ENCODE results near the gene FGFBP1. TPM values are rescaled to one million over a fixed set of nuclear protein-coding genes. Genes with fewer than 3 reads are reported as not detected.

FGFBP1 gene
- total and polyA plus RNA-seq, 2 donors from 2014 or later: 1.2 to 6.9 TPM

DNA sequence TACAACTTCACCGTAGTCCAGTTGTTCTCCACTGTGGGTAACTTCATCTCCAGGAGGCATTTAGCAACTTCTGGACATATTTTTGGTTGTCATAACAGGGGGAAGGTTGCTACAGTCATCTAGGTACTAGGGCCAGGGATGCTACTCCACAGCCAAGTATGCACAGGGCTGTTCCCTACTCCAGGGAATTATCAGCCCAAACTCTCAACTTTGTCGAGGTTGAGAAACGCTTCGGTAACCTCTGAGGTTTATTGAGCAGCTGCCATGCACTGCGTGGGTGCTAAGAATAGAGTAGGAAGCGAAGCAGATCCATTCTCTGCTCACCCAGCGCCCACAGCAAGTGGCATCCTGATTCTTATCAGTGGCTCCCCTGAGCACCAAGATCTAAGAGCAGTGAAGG, 8.2 kb downstream of the FGFBP1 start:
- Histone ChIP-seq H3K27me3 (ENCODE audit: control insufficient read depth, insufficient read depth, low read length) (no peaks in the 10 kb centered on the region), H3K27ac (ENCODE audit: low read depth in 2 of 2, low read length in 2 of 2) (no peak overlapping the region), H3K4me3 (ENCODE audit: low read length in 3 of 3) (no peak overlapping the region), H3K9me3 (ENCODE audit: control insufficient read depth in 2 of 3, insufficient read depth in 1 of 3, low read length in 3 of 3) (no peaks in the 10 kb centered on the region), H3K9ac (ENCODE audit: low read length in 3 of 3) (no peak overlapping the region), H3K4me1 (ENCODE audit: control insufficient read depth in 2 of 3, insufficient read depth in 2 of 3, low read depth in 1 of 3, low read length in 3 of 3) (no peaks in the 10 kb centered on the region), H3K36me3 (ENCODE audit: control insufficient read depth in 2 of 3, insufficient read depth in 3 of 3, low read length in 3 of 3) (no peaks in the 10 kb centered on the region)
- TF ChIP-seq, protein P1, sequence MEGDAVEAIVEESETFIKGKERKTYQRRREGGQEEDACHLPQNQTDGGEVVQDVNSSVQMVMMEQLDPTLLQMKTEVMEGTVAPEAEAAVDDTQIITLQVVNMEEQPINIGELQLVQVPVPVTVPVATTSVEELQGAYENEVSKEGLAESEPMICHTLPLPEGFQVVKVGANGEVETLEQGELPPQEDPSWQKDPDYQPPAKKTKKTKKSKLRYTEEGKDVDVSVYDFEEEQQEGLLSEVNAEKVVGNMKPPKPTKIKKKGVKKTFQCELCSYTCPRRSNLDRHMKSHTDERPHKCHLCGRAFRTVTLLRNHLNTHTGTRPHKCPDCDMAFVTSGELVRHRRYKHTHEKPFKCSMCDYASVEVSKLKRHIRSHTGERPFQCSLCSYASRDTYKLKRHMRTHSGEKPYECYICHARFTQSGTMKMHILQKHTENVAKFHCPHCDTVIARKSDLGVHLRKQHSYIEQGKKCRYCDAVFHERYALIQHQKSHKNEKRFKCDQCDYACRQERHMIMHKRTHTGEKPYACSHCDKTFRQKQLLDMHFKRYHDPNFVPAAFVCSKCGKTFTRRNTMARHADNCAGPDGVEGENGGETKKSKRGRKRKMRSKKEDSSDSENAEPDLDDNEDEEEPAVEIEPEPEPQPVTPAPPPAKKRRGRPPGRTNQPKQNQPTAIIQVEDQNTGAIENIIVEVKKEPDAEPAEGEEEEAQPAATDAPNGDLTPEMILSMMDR (IDR thresholded peaks at IDR 0.05; ENCODE audit: borderline replicate concordance, extremely low read depth, insufficient read depth): no peak
- DNase-seq (no peak), FAIRE-seq (no peak)
- intact Hi-C loops (cut with DNase I): no loop called here

DNA sequence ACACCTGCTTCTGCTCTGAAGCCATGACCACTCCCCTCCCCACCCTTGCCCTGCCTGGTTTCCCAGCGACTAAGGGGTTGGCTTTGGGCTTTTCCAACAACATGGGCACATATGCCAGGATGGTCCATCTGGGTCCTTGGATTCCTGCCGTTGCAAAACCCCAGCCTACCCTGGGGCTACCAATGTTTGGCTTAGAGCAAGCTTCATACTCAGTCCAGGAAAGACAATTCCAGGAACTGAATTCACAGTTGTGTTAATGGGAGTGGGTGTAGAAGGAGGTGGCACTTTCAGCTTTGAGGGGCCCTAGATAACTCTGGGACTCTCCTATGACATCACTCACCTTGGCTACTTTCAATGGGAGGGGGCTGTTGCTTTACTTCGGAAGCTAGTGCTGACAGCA, 9.0 kb downstream of the FGFBP1 start:
- FAIRE-seq (no peak), DNase-seq (no peak)
- no peaks in the 10 kb centered on the region for H3K9me3 ChIP-seq (ENCODE audit: control insufficient read depth in 2 of 3, insufficient read depth in 1 of 3, low read length in 3 of 3)
- intact Hi-C loops (cut with DNase I): no loop called here
- H3K27ac ChIP-seq (ENCODE audit: low read depth in 2 of 2, low read length in 2 of 2): no peak overlapping the region
- no peaks in the 10 kb centered on the region for H3K27me3 ChIP-seq (ENCODE audit: control insufficient read depth, insufficient read depth, low read length)
- H3K9ac ChIP-seq (ENCODE audit: low read length in 3 of 3): no peak overlapping the region
- H3K4me1 ChIP-seq (ENCODE audit: control insufficient read depth in 2 of 3, insufficient read depth in 2 of 3, low read depth in 1 of 3, low read length in 3 of 3): no peaks in the 10 kb centered on the region
- H3K4me3 ChIP-seq (ENCODE audit: low read length in 3 of 3): no peak overlapping the region
- no peaks in the 10 kb centered on the region for H3K36me3 ChIP-seq (ENCODE audit: control insufficient read depth in 2 of 3, insufficient read depth in 3 of 3, low read length in 3 of 3)
- TF ChIP-seq, protein P1 (IDR thresholded peaks at IDR 0.05; ENCODE audit: borderline replicate concordance, extremely low read depth, insufficient read depth): no peak

DNA sequence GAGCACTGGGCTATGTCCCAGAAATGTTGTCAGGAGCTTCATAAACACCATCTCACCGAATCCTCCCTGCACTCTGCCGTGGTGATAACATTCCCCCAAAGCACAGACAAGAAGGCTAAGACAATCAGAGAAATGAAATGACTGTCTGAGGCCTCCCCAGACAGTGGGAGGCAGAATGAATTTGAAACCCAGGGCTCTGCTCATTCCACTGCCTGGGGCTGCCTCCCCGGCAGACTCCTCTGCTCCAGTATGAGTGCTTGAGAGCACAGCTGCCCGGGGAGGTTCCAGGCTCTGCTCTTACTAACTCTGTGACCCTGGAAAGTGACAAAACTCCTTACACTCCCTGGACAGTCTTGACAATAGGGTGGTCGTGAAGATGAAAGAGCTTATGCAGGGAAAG, 9.7 kb downstream of the FGFBP1 start:
- DNase-seq (no peak), FAIRE-seq (no peak)
- TF ChIP-seq, protein P1 (IDR thresholded peaks at IDR 0.05; ENCODE audit: borderline replicate concordance, extremely low read depth, insufficient read depth): no peak
- Histone ChIP-seq H3K4me1 (ENCODE audit: control insufficient read depth in 2 of 3, insufficient read depth in 2 of 3, low read depth in 1 of 3, low read length in 3 of 3) (no peaks in the 10 kb centered on the region), H3K4me3 (ENCODE audit: low read length in 3 of 3) (no peak overlapping the region), H3K27me3 (ENCODE audit: control insufficient read depth, insufficient read depth, low read length) (no peaks in the 10 kb centered on the region), H3K36me3 (ENCODE audit: control insufficient read depth in 2 of 3, insufficient read depth in 3 of 3, low read length in 3 of 3) (no peaks in the 10 kb centered on the region), H3K9me3 (ENCODE audit: control insufficient read depth in 2 of 3, insufficient read depth in 1 of 3, low read length in 3 of 3) (no peaks in the 10 kb centered on the region), H3K27ac (ENCODE audit: low read depth in 2 of 2, low read length in 2 of 2) (no peak overlapping the region), H3K9ac (ENCODE audit: low read length in 3 of 3) (no peak overlapping the region)
- intact Hi-C loops (cut with DNase I): no loop called here

DNA sequence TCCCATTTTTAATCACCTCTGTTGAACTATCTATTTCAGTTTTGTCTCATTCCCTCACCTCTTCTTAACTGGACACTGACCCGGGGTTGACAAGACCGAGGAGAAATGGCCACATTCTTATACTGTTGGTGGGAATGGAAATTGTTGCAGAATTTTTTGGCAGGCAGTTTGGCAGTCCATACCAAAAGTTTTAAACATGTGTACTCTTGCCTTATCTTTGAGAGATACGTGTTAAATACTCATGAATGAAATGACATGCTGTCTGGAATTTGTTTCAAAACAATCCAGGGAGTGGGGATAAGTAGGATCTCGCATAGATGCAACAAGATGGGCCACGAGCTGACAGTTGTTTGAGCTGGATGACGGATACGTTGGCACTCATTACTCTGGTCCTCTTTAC, 12.1 kb downstream of the FGFBP1 start:
- Histone ChIP-seq H3K9me3 (ENCODE audit: control insufficient read depth in 2 of 3, insufficient read depth in 1 of 3, low read length in 3 of 3) (no peaks in the 10 kb centered on the region), H3K4me3 (ENCODE audit: low read length in 3 of 3) (no peak overlapping the region), H3K9ac (ENCODE audit: low read length in 3 of 3) (no peak overlapping the region), H3K27me3 (ENCODE audit: control insufficient read depth, insufficient read depth, low read length) (no peaks in the 10 kb centered on the region), H3K36me3 (ENCODE audit: control insufficient read depth in 2 of 3, insufficient read depth in 3 of 3, low read length in 3 of 3) (no peaks in the 10 kb centered on the region), H3K4me1 (ENCODE audit: control insufficient read depth in 2 of 3, insufficient read depth in 2 of 3, low read depth in 1 of 3, low read length in 3 of 3) (no peaks in the 10 kb centered on the region), H3K27ac (ENCODE audit: low read depth in 2 of 2, low read length in 2 of 2) (no peak overlapping the region)
- DNase-seq (no peak), FAIRE-seq (no peak)
- TF ChIP-seq, protein P1 (IDR thresholded peaks at IDR 0.05; ENCODE audit: borderline replicate concordance, extremely low read depth, insufficient read depth): no peak
- intact Hi-C loops (cut with DNase I): no loop called here

All from kidney (tissue), 14 donors.